IMR-90 (cell line): ENCODE measurements around the gene ZNF700. TPM values are rescaled to one million over a fixed set of nuclear protein-coding genes. Genes with fewer than 3 reads are reported as not detected.

Experiments
- ATAC-seq: fragments of 200-7000 bp; cut with Tn5 transposase; 2 replicates; pipeline ENCODE4 v1.9.1; 2020; ENCODE audit warnings: low read depth, mild to moderate bottlenecking, moderate library complexity
- BruUV-seq: library from RNA; stranded (reverse); fragments of 400-500 nt; replicated peaks from 2 replicates; lab custom pipeline; 2021; lab: Mats Ljungman, UMichigan
- CTCF ChIA-PET: fragments of 300-600 bp; formaldehyde crosslinking; extraction: SDS; loops from one replicate; lab custom pipeline; 2021; ENCODE audit warnings: antibody characterized with exemption; lab: Yijun Ruan, JAX
- POLR2A ChIA-PET: fragments of 300-600 bp; sonication (Branson Sonifier 250); formaldehyde crosslinking; loops from one replicate; lab custom pipeline; 2022; ENCODE audit warnings: antibody characterized with exemption; ENCODE audit not compliant: unreplicated experiment; lab: Charles Lee
- DNase-seq: peaks from one replicate; pipeline ENCODE4 v3.0.0; 2013
- H2AFZ ChIP-seq: replicated peaks from 2 replicates; pipeline ENCODE3; 2013; ENCODE audit warnings: low read length, mild to moderate bottlenecking; ENCODE audit not compliant: poor library complexity
- H2AK5ac ChIP-seq: 2 replicates; pipeline ENCODE4 v1.6.1; 2013; ENCODE audit warnings: low read depth, low read length, inconsistent platforms
- H2AK9ac ChIP-seq: replicated peaks from 2 replicates; pipeline ENCODE3; 2013; ENCODE audit warnings: mild to moderate bottlenecking, low read depth, low read length, moderate library complexity; ENCODE audit not compliant: poor library complexity
- H2BK120ac ChIP-seq: 2 replicates; pipeline ENCODE4 v1.6.1; 2013; ENCODE audit warnings: low read depth, low read length, inconsistent platforms
- H2BK15ac ChIP-seq: 3 replicates; pipeline ENCODE4 v1.6.1; 2013; ENCODE audit warnings: low read depth, low read length, inconsistent platforms
- H2BK20ac ChIP-seq: 2 replicates; pipeline ENCODE4 v1.6.1; 2013; ENCODE audit warnings: low read depth, mild to moderate bottlenecking, inconsistent platforms, low read length, moderate library complexity
- H2BK5ac ChIP-seq: 2 replicates; pipeline ENCODE4 v1.6.1; 2013; ENCODE audit warnings: mild to moderate bottlenecking, low read depth, low read length, inconsistent platforms; ENCODE audit not compliant: poor library complexity, severe bottlenecking
- H3K14ac ChIP-seq: replicated peaks from 2 replicates; pipeline ENCODE4 v1.6.1; 2013; ENCODE audit warnings: low read depth, low read length, inconsistent platforms
- H3K18ac ChIP-seq: 2 replicates; pipeline ENCODE4 v1.6.1; 2013; ENCODE audit warnings: low read depth, low read length, control low read depth
- H3K23ac ChIP-seq: 2 replicates; pipeline ENCODE4 v1.6.1; 2013; ENCODE audit warnings: low read depth, low read length, inconsistent platforms
- H3K27ac ChIP-seq: 2 replicates; pipeline ENCODE4 v1.5.1; 2013; ENCODE audit warnings: mild to moderate bottlenecking, control low read depth, low read length; ENCODE audit not compliant: insufficient read depth
- H3K27me3 ChIP-seq: 2 replicates; pipeline ENCODE4 v1.6.1; 2013; ENCODE audit warnings: low read length; ENCODE audit not compliant: control insufficient read depth, insufficient read depth
- H3K36me3 ChIP-seq: 2 replicates; pipeline ENCODE4 v1.6.1; 2013; ENCODE audit warnings: low read length, mixed read lengths; ENCODE audit not compliant: control insufficient read depth, insufficient read depth
- H3K4ac ChIP-seq: 2 replicates; pipeline ENCODE4 v1.6.1; 2013; ENCODE audit warnings: low read depth, low read length, inconsistent platforms
- H3K4me1 ChIP-seq: 2 replicates; pipeline ENCODE4 v1.6.1; 2013; ENCODE audit warnings: low read length, mixed read lengths; ENCODE audit not compliant: control insufficient read depth, insufficient read depth
- H3K4me2 ChIP-seq: 2 replicates; pipeline ENCODE4 v1.6.1; 2013; ENCODE audit warnings: low read depth, mild to moderate bottlenecking, control low read depth, low read length, moderate library complexity
- H3K4me3 ChIP-seq: 2 replicates; pipeline ENCODE4 v1.5.1; 2013; ENCODE audit warnings: low read depth, mild to moderate bottlenecking, control low read depth, low read length, moderate library complexity; ENCODE audit not compliant: insufficient read depth
- H3K56ac ChIP-seq: 2 replicates; pipeline ENCODE4 v1.6.1; 2013; ENCODE audit warnings: low read length, inconsistent platforms; ENCODE audit not compliant: insufficient read depth; ENCODE audit errors: extremely low read depth
- H3K79me1 ChIP-seq, 2 experiments: 2 replicates each; pipeline ENCODE4 v1.6.1; 2013; ENCODE audit warnings: low read length in 2 of 2, inconsistent platforms in 1 of 2, low read depth in 1 of 2
- H3K9ac ChIP-seq: 2 replicates; pipeline ENCODE4 v1.6.1; 2013; ENCODE audit warnings: low read depth, low read length, control low read depth
- H3K9me1 ChIP-seq: 2 replicates; pipeline ENCODE4 v1.6.1; 2013; ENCODE audit warnings: low read length, inconsistent platforms; ENCODE audit not compliant: insufficient read depth
- H3K9me3 ChIP-seq: 2 replicates; pipeline ENCODE4 v1.6.1; 2013; ENCODE audit warnings: low read length; ENCODE audit not compliant: control insufficient read depth, insufficient read depth
- H4K20me1 ChIP-seq: 2 replicates; pipeline ENCODE4 v1.6.1; 2013; ENCODE audit warnings: low read length, inconsistent platforms; ENCODE audit not compliant: insufficient read depth
- H4K5ac ChIP-seq: 2 replicates; pipeline ENCODE4 v1.6.1; 2013; ENCODE audit warnings: mild to moderate bottlenecking, low read depth, low read length, control low read depth
- H4K8ac ChIP-seq, 2 experiments: 2 replicates each; pipeline ENCODE4 v1.6.1; 2013; ENCODE audit warnings: low read depth in 2 of 2, low read length in 2 of 2, control low read depth in 1 of 2, inconsistent platforms in 1 of 2
- H4K91ac ChIP-seq: 2 replicates; pipeline ENCODE4 v1.6.1; 2013; ENCODE audit warnings: low read depth, low read length, inconsistent platforms; ENCODE audit not compliant: insufficient read depth
- ELK1 ChIP-seq: fragments of 150-350 bp; IDR thresholded peaks from 2 replicates; pipeline ENCODE4 v1.6.1; 2016; ENCODE audit warnings: low read depth, mild to moderate bottlenecking, low read length, moderate library complexity, borderline replicate concordance
- MAZ ChIP-seq: IDR thresholded peaks from 2 replicates; pipeline ENCODE4 v1.6.1; 2012; ENCODE audit warnings: low read depth, mild to moderate bottlenecking, low read length, improper control_type of control experiment, moderate library complexity, borderline replicate concordance
- whole genome bisulfite sequencing, 2 experiments: methylation state at CpG; one replicate each; pipeline versions ENCODE4 v1.1.5 to v1.1.7; 2013; ENCODE audit warnings: missing lambda C conversion rate in 2 of 2; ENCODE audit not compliant: insufficient read length in 1 of 2; ENCODE audit errors: extremely low coverage in 2 of 2; 5-methylcytosine and 5-hydroxymethylcytosine counted together
- dilution Hi-C: fragments of 300-500 bp; cut with HindIII; formaldehyde crosslinking; loops from one replicate; pipeline ENCODE4 v1.14.3; 2018; ENCODE audit warnings: low sequenced_read_pairs; ENCODE audit not compliant: unreplicated experiment
- in situ Hi-C: fragments of 300-500 bp; cut with MboI; formaldehyde crosslinking; loops from 3 replicates; pipeline ENCODE4 v1.14.3; 2019; ENCODE audit warnings: low sequenced_read_pairs, inconsistent platforms, mixed read lengths
- intact Hi-C: fragments of 100-400 bp; cut with micrococcal nuclease; formaldehyde crosslinking; loops from 2 replicates; pipeline ENCODE4 v1.10.0; 2022
- microRNA-seq, 2 experiments: library from miRNA; stranded (forward) in 1 of 2; unstranded in 1 of 2; fragments of 10-50 nt in 1 of 2; fragments of <30 nt in 1 of 2; gene quantifications in 1 of 2; microRNA quantifications in 1 of 2; one replicate each; pipeline versions ENCODE3 to v1.1.0; 2013 to 2020; ENCODE audit not compliant: insufficient read depth in 1 of 2, insufficient read length in 1 of 2, unreplicated experiment in 1 of 2
- polyA plus RNA-seq, 3 experiments: library from polyadenylated mRNA; depleted of rRNA; stranded (reverse); fragments of >200 nt; gene quantifications; 2 replicates each; pipeline ENCODE4 v1.2.3, GENCODE V29; 2012; ENCODE audit warnings: low replicate concordance in 1 of 3
- small RNA-seq, 5 experiments: library from RNA; depleted of rRNA; stranded (forward); fragments of <200 nt; gene quantifications; one replicate each; pipeline ENCODE3, GENCODE V24; 2012
- total RNA-seq: library from RNA; depleted of rRNA; stranded (reverse); fragments of >200 nt; gene quantifications from 2 replicates; pipeline ENCODE4 v1.2.3, GENCODE V29; 2012; rRNA removed

The ZNF700 gene
- total and polyA plus RNA-seq, 2 of the 4 experiments (the other 2 are of a cell fraction), result 5.3 to 10.2 TPM

GRCh38 chr19:11995174-11995573 is 70.3 kb downstream of the ZNF700 start:
- in situ Hi-C loops, result no loop called here
- no peak overlapping the region for H4K5ac ChIP-seq
- no TSS peak for BruUV-seq

More at GRCh38 chr19:11995174-11995573, 70.3 kb downstream of the ZNF700 start:
- TF ChIP-seq ELK1 (no peak), MAZ (0 out of 2 replicates have a peak, but pooled peaks have one; percentile 15)
- no peaks in the 10 kb centered on the region for H3K9me1 ChIP-seq
- no peak overlapping the region for H2AK9ac ChIP-seq
- dilution Hi-C loops, result no loop called here
- H3K9me3 ChIP-seq, result no peaks in the 10 kb centered on the region
- no peak overlapping the region for H3K4me2 ChIP-seq
- H4K8ac ChIP-seq, result no peak overlapping the region
- no peak overlapping the region for H3K4ac ChIP-seq
- no peak overlapping the region for H3K4me3 ChIP-seq
- no CpG with 5 or more reads among the region's 1 CpG for WGBS, 2 experiments
- no peak overlapping the region for H3K27ac ChIP-seq
- no peaks in the 10 kb centered on the region for H3K27me3 ChIP-seq
- H3K9ac ChIP-seq, result no peak overlapping the region
- H3K79me1 ChIP-seq, result peaks cover 27 to 41% of the 10 kb centered on the region in 2 experiments
- H3K14ac ChIP-seq, result no peak overlapping the region
- H2BK5ac ChIP-seq, result peak overlapping the region; percentile 23
- no peak overlapping the region for H4K91ac ChIP-seq
- H2BK120ac ChIP-seq, result no peak overlapping the region
- H4K20me1 ChIP-seq, result peaks cover 3% of the 10 kb centered on the region
- H2BK20ac ChIP-seq, result no peak overlapping the region
- CTCF ChIA-PET, result no interaction called here
- POLR2A ChIA-PET, result interaction anchor here (0.7 kb wide), 1 partner anchor 71 kb away, joined by 6 read pairs; no protein-coding TSS in a partner anchor
- H3K18ac ChIP-seq, result no peak overlapping the region
- no peak overlapping the region for H3K23ac ChIP-seq
- H3K56ac ChIP-seq, result no peak overlapping the region
- H2AFZ ChIP-seq, result no peak overlapping the region
- intact Hi-C loops, result no loop called here
- H2AK5ac ChIP-seq, result no peak overlapping the region
- H3K36me3 ChIP-seq, result peaks cover 1% of the 10 kb centered on the region; the same call in 1 of the 2 replicates
- ATAC-seq (peak; percentile 82), DNase-seq (peak; percentile 51)
- H2BK15ac ChIP-seq, result no peak overlapping the region
- peaks cover 2% of the 10 kb centered on the region for H3K4me1 ChIP-seq

Small RNAs within 50 kb of the gene (microRNA-seq; reads per million reads assigned to microRNA genes)
- gene RNA5SP464 (ENCODE audit: insufficient read depth, insufficient read length), result not detected

Small RNAs within 50 kb of the gene (small RNA-seq; reads per million reads assigned to genes)
- gene RNA5SP464, result 0 reads per million in 5 experiments

Other genes starting within 250 kb of the ZNF700 start
- 9.2 and 9.3 TPM in 2 replicates for gene ZNF823, start 186.2 kb upstream of the ZNF700 start, total RNA-seq
- gene ZNF823, start 186.2 kb upstream of the ZNF700 start, polyA plus RNA-seq (2012; rRNA removed), result 1.8 and 2.2 TPM in 2 replicates
- 9.7 and 12.2 TPM in 2 replicates for gene ZNF441, start 158.1 kb upstream of the ZNF700 start, total RNA-seq
- gene ZNF441, start 158.1 kb upstream of the ZNF700 start, polyA plus RNA-seq (2012; rRNA removed), result 2.4 and 2.8 TPM in 2 replicates
- gene ZNF491, start 126.6 kb upstream of the ZNF700 start, total RNA-seq, result 3.6 and 4.2 TPM in 2 replicates
- 0.80 and 1.5 TPM in 2 replicates for gene ZNF491, start 126.6 kb upstream of the ZNF700 start, polyA plus RNA-seq (2012; rRNA removed)
- 8.4 and 9.4 TPM in 2 replicates for gene ZNF440, start 110.8 kb upstream of the ZNF700 start, total RNA-seq
- 1.7 and 2.8 TPM in 2 replicates for gene ZNF440, start 110.8 kb upstream of the ZNF700 start, polyA plus RNA-seq (2012; rRNA removed)
- gene ZNF439, start 76.4 kb upstream of the ZNF700 start, total RNA-seq, result 8.4 and 10.0 TPM in 2 replicates
- 3.8 and 4.8 TPM in 2 replicates for gene ZNF439, start 76.4 kb upstream of the ZNF700 start, polyA plus RNA-seq (2012; rRNA removed)
- gene ZNF69, start 37.3 kb upstream of the ZNF700 start, total RNA-seq, result 10.8 and 12.0 TPM in 2 replicates
- gene ZNF69, start 37.3 kb upstream of the ZNF700 start, polyA plus RNA-seq (2012; rRNA removed), result 1.2 and 2.7 TPM in 2 replicates
- gene ZNF763, start 39.9 kb downstream of the ZNF700 start, total RNA-seq, result 0.56 and 0.90 TPM in 2 replicates
- 0.75 and 0.94 TPM in 2 replicates for gene ZNF763, start 39.9 kb downstream of the ZNF700 start, polyA plus RNA-seq (2012; rRNA removed)
- gene ZNF433, start 110.6 kb downstream of the ZNF700 start, total RNA-seq, result 6.4 and 11.1 TPM in 2 replicates
- 2.6 and 3.5 TPM in 2 replicates for gene ZNF433, start 110.6 kb downstream of the ZNF700 start, polyA plus RNA-seq (2012; rRNA removed)
- 0.28 and 0.36 TPM in 2 replicates for gene ZNF878, start 127.9 kb downstream of the ZNF700 start, total RNA-seq
- gene ZNF878, start 127.9 kb downstream of the ZNF700 start, polyA plus RNA-seq (2012; rRNA removed), result 0.05 and 0.07 TPM in 2 replicates
- gene ZNF844, start 139.6 kb downstream of the ZNF700 start, total RNA-seq, result 8.1 and 12.0 TPM in 2 replicates
- gene ZNF844, start 139.6 kb downstream of the ZNF700 start, polyA plus RNA-seq (2012; rRNA removed), result 1.2 and 1.6 TPM in 2 replicates
- gene ZNF20, start 215.2 kb downstream of the ZNF700 start, total RNA-seq, result 7.8 and 7.9 TPM in 2 replicates
- gene ZNF20, start 215.2 kb downstream of the ZNF700 start, polyA plus RNA-seq (2012; rRNA removed), result 1.8 and 2.1 TPM in 2 replicates
- gene ZNF625, start 231.6 kb downstream of the ZNF700 start, total RNA-seq, result 14.4 and 16.7 TPM in 2 replicates
- gene ZNF625, start 231.6 kb downstream of the ZNF700 start, polyA plus RNA-seq (2012; rRNA removed), result 1.8 and 2.5 TPM in 2 replicates
- gene ZNF136, start 238.0 kb downstream of the ZNF700 start, total RNA-seq, result 6.8 and 9.4 TPM in 2 replicates
- 1.4 and 1.9 TPM in 2 replicates for gene ZNF136, start 238.0 kb downstream of the ZNF700 start, polyA plus RNA-seq (2012; rRNA removed)